ENCODE data around the gene MEOX2.

The MEOX2 gene

GRCh38 chr7:15581352-15581951, 105.0 kb downstream of the MEOX2 start:
- H3K4me3 ChIP-seq (ENCODE audit: low read depth, low read length) = no peak overlapping the region
- no peak for DNase-seq (ENCODE audit: low read depth)
- TF ChIP-seq MYC (IDR thresholded peaks at IDR 0.05; ENCODE audit: low read depth, low read length) (no peak), MAX (IDR thresholded peaks at IDR 0.05; ENCODE audit: low read depth, low read length) (no peak), CTCF (IDR thresholded peaks at IDR 0.05; ENCODE audit: low read depth, low read length) (no peak)

GRCh38 chr7:15580604-15581351, 105.7 kb downstream of the MEOX2 start:
- no peak overlapping the region for H3K4me3 ChIP-seq (ENCODE audit: low read depth, low read length)
- no peak for TF ChIP-seq CTCF (IDR thresholded peaks at IDR 0.05; ENCODE audit: low read depth, low read length)
- no peak for TF ChIP-seq MAX (IDR thresholded peaks at IDR 0.05; ENCODE audit: low read depth, low read length)
- no peak for TF ChIP-seq POLR2A (IDR thresholded peaks at IDR 0.05; ENCODE audit: extremely low read depth, insufficient read length)
- no peak for TF ChIP-seq MYC (IDR thresholded peaks at IDR 0.05; ENCODE audit: low read depth, low read length)
- no peak for DNase-seq (ENCODE audit: low read depth)

GRCh38 chr7:15577600-15577999, 108.9 kb downstream of the MEOX2 start:
- H3K4me3 ChIP-seq (ENCODE audit: low read depth, low read length) = no peak overlapping the region
- TF ChIP-seq POLR2A (IDR thresholded peaks at IDR 0.05; ENCODE audit: extremely low read depth, insufficient read length) (no peak), MYC (IDR thresholded peaks at IDR 0.05; ENCODE audit: low read depth, low read length) (no peak), MAX (IDR thresholded peaks at IDR 0.05; ENCODE audit: low read depth, low read length) (no peak), CTCF (IDR thresholded peaks at IDR 0.05; ENCODE audit: low read depth, low read length) (no peak)
- no peak for DNase-seq (ENCODE audit: low read depth)

GRCh38 chr7:15571301-15571878, 115.1 kb downstream of the MEOX2 start:
- DNase-seq (ENCODE audit: low read depth) = no peak

GRCh38 chr7:15567652-15568051, 118.8 kb downstream of the MEOX2 start:
- no peak for DNase-seq (ENCODE audit: low read depth)
- H3K4me3 ChIP-seq (ENCODE audit: low read depth, low read length) = no peak overlapping the region
- no peak for TF ChIP-seq MYC (IDR thresholded peaks at IDR 0.05; ENCODE audit: low read depth, low read length)
- TF ChIP-seq POLR2A (IDR thresholded peaks at IDR 0.05; ENCODE audit: extremely low read depth, insufficient read length) = no peak
- no peak for TF ChIP-seq CTCF (IDR thresholded peaks at IDR 0.05; ENCODE audit: low read depth, low read length)

More at GRCh38 chr7:15571301-15571878, 115.1 kb downstream of the MEOX2 start:
- TF ChIP-seq MAX (IDR thresholded peaks at IDR 0.05; ENCODE audit: low read depth, low read length) (no peak), POLR2A (IDR thresholded peaks at IDR 0.05; ENCODE audit: extremely low read depth, insufficient read length) (no peak), CTCF (IDR thresholded peaks at IDR 0.05; ENCODE audit: low read depth, low read length) (no peak), MYC (IDR thresholded peaks at IDR 0.05; ENCODE audit: low read depth, low read length) (no peak)
- no peak overlapping the region for H3K4me3 ChIP-seq (ENCODE audit: low read depth, low read length)

All from NB4 (cell line).